Endothelial cell of umbilical vein (primary cell): ENCODE results near the gene IRF2BPL. TPM values are rescaled to one million over a fixed set of nuclear protein-coding genes. Genes with fewer than 3 reads are reported as not detected.

Source experiments
- BruUV-seq: library from RNA; stranded (reverse); fragments of 400-500 nt; replicated peaks from 2 replicates; lab custom pipeline; 2021; lab: Mats Ljungman, UMichigan
- CTCF ChIA-PET: fragments of 300-600, 350-600 bp; sonication (Branson Sonifier 250); formaldehyde crosslinking; loops from one replicate; lab custom pipeline; 2021; ENCODE audit warnings: antibody characterized with exemption, inconsistent platforms; lab: Charles Lee
- POLR2A ChIA-PET: fragments of 300-600, 350-600 bp; sonication (Branson Sonifier 250); formaldehyde crosslinking; loops from one replicate; lab custom pipeline; 2021; ENCODE audit warnings: antibody characterized with exemption, inconsistent platforms; lab: Charles Lee
- DNase-seq: peaks from one replicate; pipeline ENCODE4 v3.0.0-alpha.2; 2011; ENCODE audit warnings: low read depth, low spot score
- FAIRE-seq: peaks from 2 replicates; lab custom pipeline; 2011; peaks lifted over from hg19 to GRCh38; lab: Jason Lieb, UNC
- H2AFZ ChIP-seq: 2 replicates; pipeline ENCODE4 v1.6.0; 2012; ENCODE audit warnings: low read depth, low read length, control low read depth, inconsistent platforms
- H3K27ac ChIP-seq: 2 replicates; pipeline ENCODE4 v1.5.1; 2011; ENCODE audit warnings: low read depth, mild to moderate bottlenecking, control low read depth, low read length, moderate library complexity; ENCODE audit not compliant: insufficient read depth
- H3K27me3 ChIP-seq, 2 experiments: 2 replicates each; pipeline versions ENCODE4 v1.6.0 to v1.6.1; 2011; ENCODE audit warnings: low read length in 2 of 2, mixed read lengths in 1 of 2; ENCODE audit not compliant: control insufficient read depth in 2 of 2, insufficient read depth in 2 of 2
- H3K36me3 ChIP-seq, 2 experiments: 2 replicates in 1 of 2; 3 replicates in 1 of 2; pipeline ENCODE4 v1.5.1; 2011; ENCODE audit warnings: low read length in 2 of 2, mild to moderate bottlenecking in 1 of 2, moderate library complexity in 1 of 2; ENCODE audit not compliant: control insufficient read depth in 2 of 2, insufficient read depth in 2 of 2; ENCODE audit errors: extremely low read depth in 1 of 2
- H3K4me1 ChIP-seq: 3 replicates; pipeline ENCODE4 v1.5.1; 2011; ENCODE audit warnings: mild to moderate bottlenecking, low read length; ENCODE audit not compliant: control insufficient read depth, insufficient read depth; ENCODE audit errors: extremely low read depth
- H3K4me2 ChIP-seq: 2 replicates; pipeline ENCODE4 v1.6.1; 2011; ENCODE audit warnings: low read length, control low read depth, mixed read lengths; ENCODE audit not compliant: insufficient read depth
- H3K4me3 ChIP-seq, 3 experiments: fragments of 200-600 bp in 1 of 3; sonication (generic), shearing (Covaris generic) in 1 of 3; replicated peaks in 1 of 3; 2 replicates each; pipeline ENCODE4 v1.5.1; 2011 to 2016; ENCODE audit warnings: control low read depth in 3 of 3, low read length in 3 of 3, mild to moderate bottlenecking in 2 of 3, inconsistent platforms in 1 of 3, low read depth in 1 of 3, moderate library complexity in 1 of 3; ENCODE audit not compliant: insufficient read depth in 1 of 3
- H3K79me2 ChIP-seq: 2 replicates; pipeline ENCODE4 v1.6.0; 2012; ENCODE audit warnings: low read length, inconsistent platforms; ENCODE audit not compliant: control insufficient read depth, insufficient read depth
- H3K9ac ChIP-seq: replicated peaks from 2 replicates; pipeline ENCODE3; 2011; ENCODE audit warnings: low read length, control low read depth; ENCODE audit not compliant: insufficient read depth; ENCODE audit errors: extremely low read depth
- H3K9me1 ChIP-seq: replicated peaks from 3 replicates; pipeline ENCODE4 v1.6.0; 2011; ENCODE audit warnings: mild to moderate bottlenecking, low read length; ENCODE audit not compliant: control insufficient read depth, insufficient read depth; ENCODE audit errors: extremely low read depth
- H3K9me3 ChIP-seq: replicated peaks from 2 replicates; pipeline ENCODE4 v1.5.1; 2012; ENCODE audit warnings: low read length, inconsistent platforms; ENCODE audit not compliant: control insufficient read depth, insufficient read depth
- H4K20me1 ChIP-seq: replicated peaks from 2 replicates; pipeline ENCODE3; 2011; ENCODE audit warnings: mild to moderate bottlenecking, low read length; ENCODE audit not compliant: control insufficient read depth, insufficient read depth; ENCODE audit errors: extremely low read depth
- EZH2 ChIP-seq: IDR thresholded peaks from 2 replicates; pipeline ENCODE4 v1.6.1; 2012; ENCODE audit warnings: borderline replicate concordance, low read depth, mild to moderate bottlenecking, moderate library complexity, low read length, inconsistent platforms; ENCODE audit not compliant: severe bottlenecking
- FOS ChIP-seq: IDR thresholded peaks from 2 replicates; pipeline ENCODE4 v1.6.1; 2011; ENCODE audit warnings: mild to moderate bottlenecking, low read length, moderate library complexity, borderline replicate concordance; ENCODE audit not compliant: insufficient read depth
- GATA2 ChIP-seq: IDR thresholded peaks from 2 replicates; pipeline ENCODE4 v1.7.0; 2011; ENCODE audit warnings: low read depth, mild to moderate bottlenecking, moderate library complexity, mixed read lengths, low read length; ENCODE audit not compliant: insufficient read length, insufficient read depth
- JUN ChIP-seq: IDR thresholded peaks from 2 replicates; pipeline ENCODE4 v1.6.1; 2011; ENCODE audit warnings: borderline replicate concordance, low read depth; ENCODE audit not compliant: insufficient read length, insufficient read depth
- MYC ChIP-seq: IDR thresholded peaks from one replicate; pipeline ENCODE4 v1.6.1; 2011; ENCODE audit warnings: mild to moderate bottlenecking, low read depth, low read length
- POLR2AphosphoS5 ChIP-seq: IDR thresholded peaks from 2 replicates; pipeline ENCODE4 v1.6.1; 2012; ENCODE audit warnings: low read depth, mild to moderate bottlenecking, control low read depth, low read length, moderate library complexity; ENCODE audit not compliant: insufficient read depth
- dilution Hi-C: fragments of 300-500 bp; cut with MboI; formaldehyde crosslinking; loops from one replicate; pipeline ENCODE4 v1.15.0; 2019; ENCODE audit warnings: low sequenced_read_pairs; ENCODE audit not compliant: extremely low pct_ligation_motif_present
- intact Hi-C: fragments of 100-400 bp; cut with micrococcal nuclease; formaldehyde crosslinking; loops from one replicate; pipeline ENCODE4 v1.10.0; 2022
- polyA plus RNA-seq, 4 experiments: library from polyadenylated mRNA; depleted of rRNA in 3 of 4; stranded (reverse) in 3 of 4; unstranded in 1 of 4; fragments of >200 nt; gene quantifications; 2 replicates each; pipeline versions ENCODE4 v1.2.1 to v1.2.3, GENCODE V29; 2011 to 2012; ENCODE audit warnings: missing spikeins in 1 of 4
- total RNA-seq: library from RNA; stranded (reverse); gene quantifications from 2 replicates; pipeline ENCODE4 v1.2.3, GENCODE V29; 2021
- TF ChIP-seq, protein P1 (sequence below), 2 donors: IDR thresholded peaks; 1 replicate in 1 of 2; 2 replicates in 1 of 2; pipeline ENCODE4 v1.5.1; 2011; ENCODE audit warnings: low read length in 2 of 2, mild to moderate bottlenecking in 2 of 2, moderate library complexity in 2 of 2, control low read depth in 1 of 2, inconsistent platforms in 1 of 2, low read depth in 1 of 2; ENCODE audit not compliant: insufficient read depth in 1 of 2; ENCODE audit errors: extremely low read depth in 1 of 2
- TF ChIP-seq, protein P2 (sequence below): IDR thresholded peaks from 2 replicates; pipeline ENCODE4 v1.6.1; 2011; ENCODE audit not compliant: insufficient read depth, insufficient read length

IRF2BPL gene
- total and polyA plus RNA-seq, 2 donors (not counting 3 experiments of a cell fraction or from before 2014, with no cell fraction given): 9.3 to 23.3 TPM

DNA sequence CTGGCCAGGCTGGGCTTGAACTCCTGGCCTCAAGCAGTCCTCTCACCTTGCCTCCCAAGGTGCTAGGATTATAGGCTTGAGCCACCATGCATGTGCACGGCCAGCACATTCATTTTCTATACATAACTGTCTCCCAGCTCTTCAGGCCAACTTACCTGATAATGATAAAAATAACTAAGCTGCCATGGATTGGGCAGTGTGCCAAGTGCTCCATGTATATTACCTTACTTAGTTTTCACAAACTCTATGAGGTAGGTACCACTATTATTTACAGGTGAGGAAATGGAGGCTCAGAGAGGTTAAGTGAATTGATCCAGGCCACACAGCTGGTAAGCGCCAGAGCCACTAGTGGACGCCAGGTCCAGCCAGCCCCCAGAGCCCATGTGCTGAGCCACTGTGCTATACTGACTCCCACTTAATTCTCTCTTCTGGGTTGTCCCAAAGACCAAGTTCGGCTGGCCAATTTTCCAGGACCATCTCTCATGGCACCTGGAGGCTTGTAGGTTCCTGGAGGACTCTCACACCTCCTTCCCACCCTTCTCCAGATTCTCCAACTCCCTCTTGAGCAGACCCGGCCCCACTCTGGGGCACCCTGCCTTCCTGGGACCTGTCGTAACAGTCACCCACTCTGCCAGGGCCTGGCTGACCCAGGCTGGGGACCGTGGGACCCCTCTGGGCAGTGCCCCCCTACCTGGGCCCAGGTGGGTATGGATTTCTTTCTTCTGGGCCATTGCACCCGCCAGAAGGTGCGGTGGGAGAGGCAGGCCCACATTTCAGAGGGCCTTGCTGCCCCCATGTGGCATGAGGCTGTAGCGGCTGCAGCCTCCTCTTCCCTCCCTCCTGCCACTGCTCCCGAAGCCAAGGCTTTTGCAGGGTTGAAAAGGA is 39.4 kb upstream of the IRF2BPL start:
- Histone ChIP-seq H4K20me1 (no peaks in the 10 kb centered on the region), H3K4me2 (no peak overlapping the region), H3K9me3 (no peaks in the 10 kb centered on the region), H3K79me2 (no peaks in the 10 kb centered on the region), H3K4me3 (no peak overlapping the region), H3K27ac (no peak overlapping the region), H3K9ac (no peak overlapping the region), H2AFZ (no peak overlapping the region), H3K9me1 (no peaks in the 10 kb centered on the region), H3K4me1 (no peaks in the 10 kb centered on the region), H3K36me3 (no peaks in the 10 kb centered on the region), H3K27me3 (peaks cover 0 to 2% of the 10 kb centered on the region in 2 experiments)
- dilution Hi-C loops (no loop called here), intact Hi-C loops (loop anchor here (1.0 kb wide), 3 partner anchors 9 to 155 kb away; no protein-coding TSS in a partner anchor)
- DNase-seq: peak; percentile 61
- TF ChIP-seq, protein P1, sequence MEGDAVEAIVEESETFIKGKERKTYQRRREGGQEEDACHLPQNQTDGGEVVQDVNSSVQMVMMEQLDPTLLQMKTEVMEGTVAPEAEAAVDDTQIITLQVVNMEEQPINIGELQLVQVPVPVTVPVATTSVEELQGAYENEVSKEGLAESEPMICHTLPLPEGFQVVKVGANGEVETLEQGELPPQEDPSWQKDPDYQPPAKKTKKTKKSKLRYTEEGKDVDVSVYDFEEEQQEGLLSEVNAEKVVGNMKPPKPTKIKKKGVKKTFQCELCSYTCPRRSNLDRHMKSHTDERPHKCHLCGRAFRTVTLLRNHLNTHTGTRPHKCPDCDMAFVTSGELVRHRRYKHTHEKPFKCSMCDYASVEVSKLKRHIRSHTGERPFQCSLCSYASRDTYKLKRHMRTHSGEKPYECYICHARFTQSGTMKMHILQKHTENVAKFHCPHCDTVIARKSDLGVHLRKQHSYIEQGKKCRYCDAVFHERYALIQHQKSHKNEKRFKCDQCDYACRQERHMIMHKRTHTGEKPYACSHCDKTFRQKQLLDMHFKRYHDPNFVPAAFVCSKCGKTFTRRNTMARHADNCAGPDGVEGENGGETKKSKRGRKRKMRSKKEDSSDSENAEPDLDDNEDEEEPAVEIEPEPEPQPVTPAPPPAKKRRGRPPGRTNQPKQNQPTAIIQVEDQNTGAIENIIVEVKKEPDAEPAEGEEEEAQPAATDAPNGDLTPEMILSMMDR (IDR thresholded peaks at IDR 0.05; ENCODE audit: extremely low read depth in 1 of 2, insufficient read depth in 1 of 2, low read depth in 1 of 2, low read length in 2 of 2): peak; percentile 90 to 91
- TF ChIP-seq EZH2: no peak
- no peak for TF ChIP-seq FOS
- TF ChIP-seq JUN: no peak
- TF ChIP-seq POLR2AphosphoS5: no peak
- TF ChIP-seq MYC: no peak
- TF ChIP-seq, protein P2, sequence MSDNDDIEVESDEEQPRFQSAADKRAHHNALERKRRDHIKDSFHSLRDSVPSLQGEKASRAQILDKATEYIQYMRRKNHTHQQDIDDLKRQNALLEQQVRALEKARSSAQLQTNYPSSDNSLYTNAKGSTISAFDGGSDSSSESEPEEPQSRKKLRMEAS: no peak
- no peak for TF ChIP-seq GATA2
- no TSS peak for BruUV-seq
- FAIRE-seq: peak; percentile 90
- ChIA-PET POLR2A (no interaction called here), CTCF (interaction anchor here (0.6 to 11.8 kb wide), 21 partner anchors 9 to 194 kb away, joined by 3 to 450 read pairs (median 4); partner anchors contain the start of gene IRF2BPL)
